Small intestine (tissue), 7 donors: Measurements from ENCODE around the gene PANK4. TPM values are rescaled to one million over a fixed set of nuclear protein-coding genes. Genes with fewer than 3 reads are reported as not detected.

Source experiments
- DNase-seq, 2 donors: peaks; one replicate each; pipeline versions ENCODE4 v3.0.0 to v3.0.0-alpha.2; 2013
- FAIRE-seq: peaks from 2 replicates; lab custom pipeline; 2012; peaks lifted over from hg19 to GRCh38; lab: Jason Lieb, UNC
- H3K27ac ChIP-seq, 3 donors: one replicate each; pipeline ENCODE4 v1.5.1; 2013; ENCODE audit warnings: low read length in 2 of 3, mild to moderate bottlenecking in 2 of 3, control low read depth in 1 of 3, inconsistent platforms in 1 of 3, low read depth in 1 of 3, moderate library complexity in 1 of 3
- H3K27me3 ChIP-seq, 3 donors: one replicate each; pipeline ENCODE4 v1.6.1; 2013; ENCODE audit warnings: low read length in 3 of 3, inconsistent platforms in 1 of 3; ENCODE audit not compliant: control insufficient read depth in 3 of 3, insufficient read depth in 3 of 3
- H3K36me3 ChIP-seq, 3 donors: one replicate each; pipeline ENCODE4 v1.6.1; 2013; ENCODE audit warnings: low read length in 3 of 3, inconsistent platforms in 1 of 3, low read depth in 1 of 3, mild to moderate bottlenecking in 1 of 3, moderate library complexity in 1 of 3; ENCODE audit not compliant: control insufficient read depth in 3 of 3, insufficient read depth in 2 of 3
- H3K4me1 ChIP-seq, 3 donors: one replicate each; pipeline ENCODE4 v1.6.1; 2013; ENCODE audit warnings: low read length in 2 of 3, inconsistent platforms in 1 of 3, low read depth in 1 of 3, mild to moderate bottlenecking in 1 of 3, moderate library complexity in 1 of 3; ENCODE audit not compliant: control insufficient read depth in 3 of 3, insufficient read depth in 2 of 3
- H3K4me3 ChIP-seq, 3 donors: one replicate each; pipeline ENCODE4 v1.5.1; 2013; ENCODE audit warnings: low read length in 3 of 3, control low read depth in 1 of 3, inconsistent platforms in 1 of 3, low read depth in 1 of 3, mild to moderate bottlenecking in 1 of 3, moderate library complexity in 1 of 3
- H3K9me3 ChIP-seq, 2 donors: one replicate each; pipeline ENCODE4 v1.6.1; 2013; ENCODE audit warnings: low read depth in 1 of 2, low read length in 1 of 2; ENCODE audit not compliant: control insufficient read depth in 2 of 2, insufficient read depth in 1 of 2
- WGBS, 3 donors: extraction: QIAGEN DNeasy Blood & Tissue Kit; methylation state at CpG; one replicate each; pipeline ENCODE4 v1.1.7; 2013; 5-methylcytosine and 5-hydroxymethylcytosine counted together
- polyA plus RNA-seq, 4 donors: library from polyadenylated mRNA; stranded (reverse) in 3 of 4; unstranded in 1 of 4; fragments of 200-250 nt in 3 of 4; fragments of 120-200 nt in 1 of 4; gene quantifications; one replicate each; pipeline versions ENCODE4 v1.2.1 to v1.2.3, GENCODE V29; 2013
- donor health status: healthy with polysubstance abuse.
- donor health status: control.
- donor health status: control.
- donor health status: Bipolar disorder and iron deficiency.
- donor health status: healthy.

Gene PANK4
- polyA plus RNA-seq, 4 donors, result 14.8 to 21.7 (median 18.8) TPM

- FAIRE-seq (no peak), DNase-seq (no peak)
- Histone ChIP-seq H3K4me3 (no peak overlapping the region), H3K4me1 (no peaks in the 10 kb centered on the region), H3K27me3 (peaks cover 0 to 26% (median 2%) of the 10 kb centered on the region in 3 donors), H3K36me3 (peaks cover 11 to 45% (median 20%) of the 10 kb centered on the region in 3 donors), H3K9me3 (no peaks in the 10 kb centered on the region), H3K27ac (no peak overlapping the region)
- WGBS, 3 donors, result 39 to 66% (median 47%) methylated on average over 30 of the region's 30 CpGs
Observed at GRCh38 chr1:2506007-2506860, 20.2 kb downstream of the PANK4 start.

- H3K4me3 ChIP-seq, result no peak overlapping the region
- H3K27me3 ChIP-seq, result peaks cover 0 to 28% (median 2%) of the 10 kb centered on the region in 3 donors
- WGBS, 3 donors, result 27 to 62% (median 37%) methylated on average over 20 to 21 of the region's 21 CpGs
- no peaks in the 10 kb centered on the region for H3K4me1 ChIP-seq
- H3K27ac ChIP-seq, result no peak overlapping the region
- no peaks in the 10 kb centered on the region for H3K9me3 ChIP-seq
- no peak for FAIRE-seq
- no peak for DNase-seq
- peaks cover 7 to 38% (median 13%) of the 10 kb centered on the region in 3 donors for H3K36me3 ChIP-seq
Observed at GRCh38 chr1:2505461-2505994, 20.9 kb downstream of the PANK4 start.

GRCh38 chr1:2504949-2505272, 21.5 kb downstream of the PANK4 start:
- Histone ChIP-seq H3K27ac (no peak overlapping the region), H3K4me1 (no peaks in the 10 kb centered on the region), H3K27me3 (peaks cover 0 to 28% (median 2%) of the 10 kb centered on the region in 3 donors), H3K36me3 (peaks cover 4 to 31% (median 8%) of the 10 kb centered on the region in 3 donors), H3K9me3 (no peaks in the 10 kb centered on the region), H3K4me3 (no peak overlapping the region)
- WGBS, 3 donors, result 22 to 47% (median 42%) methylated on average over 16 to 22 of the region's 22 CpGs
- FAIRE-seq (no peak), DNase-seq (no peak)

- Histone ChIP-seq H3K27me3 (peaks cover 0 to 28% (median 2%) of the 10 kb centered on the region in 3 donors), H3K4me1 (no peaks in the 10 kb centered on the region), H3K27ac (no peak overlapping the region), H3K9me3 (no peaks in the 10 kb centered on the region), H3K4me3 (no peak overlapping the region), H3K36me3 (peaks cover 3 to 26% (median 6%) of the 10 kb centered on the region in 3 donors)
- FAIRE-seq, result no peak
- no peak for DNase-seq
- 42 to 54% (median 45%) methylated on average over 26 to 36 of the region's 36 CpGs for WGBS, 3 donors
Observed at GRCh38 chr1:2504225-2504948, 22.0 kb downstream of the PANK4 start.

- H3K27ac ChIP-seq, result no peak overlapping the region
- no peaks in the 10 kb centered on the region for H3K4me1 ChIP-seq
- no peak overlapping the region for H3K4me3 ChIP-seq
- H3K9me3 ChIP-seq, result no peaks in the 10 kb centered on the region
- H3K27me3 ChIP-seq, result peaks cover 0 to 28% (median 2%) of the 10 kb centered on the region in 3 donors
- DNase-seq (no peak), FAIRE-seq (no peak)
- 15 to 37% (median 36%) methylated on average over 29 to 42 of the region's 42 CpGs for WGBS, 3 donors
- peaks cover 0 to 20% (median 3%) of the 10 kb centered on the region in 3 donors for H3K36me3 ChIP-seq
Observed at GRCh38 chr1:2503554-2504224, 22.7 kb downstream of the PANK4 start.

- Histone ChIP-seq H3K9me3 (no peaks in the 10 kb centered on the region), H3K27ac (no peak overlapping the region), H3K27me3 (peaks cover 0 to 28% (median 2%) of the 10 kb centered on the region in 3 donors), H3K36me3 (peaks cover 0 to 12% (median 0%) of the 10 kb centered on the region in 3 donors), H3K4me1 (no peaks in the 10 kb centered on the region), H3K4me3 (no peak overlapping the region)
- DNase-seq (no peak), FAIRE-seq (no peak)
- WGBS, 3 donors, result 65 to 73% (median 72%) methylated on average over 35 to 36 of the region's 36 CpGs
Observed at GRCh38 chr1:2502661-2503553, 23.5 kb downstream of the PANK4 start.

GRCh38 chr1:2502210-2502609, 24.2 kb downstream of the PANK4 start:
- DNase-seq, result no peak
- H3K27me3 ChIP-seq, result peaks cover 0 to 28% (median 2%) of the 10 kb centered on the region in 3 donors
- no peak overlapping the region for H3K4me3 ChIP-seq
- WGBS, 3 donors, result 84 to 91% (median 89%) methylated on average over 18 to 34 of the region's 34 CpGs
- no peaks in the 10 kb centered on the region for H3K9me3 ChIP-seq
- no peak overlapping the region for H3K27ac ChIP-seq
- FAIRE-seq, result no peak
- peaks cover 0 to 5% (median 0%) of the 10 kb centered on the region in 3 donors for H3K36me3 ChIP-seq
- no peaks in the 10 kb centered on the region for H3K4me1 ChIP-seq
